ENCODE measurements around the gene PTPRD. TPM values are rescaled to one million over a fixed set of nuclear protein-coding genes. Genes with fewer than 3 reads are reported as not detected.

PTPRD gene
- total RNA-seq, 1 experiment from 2014 or later: 0.02 TPM

GRCh38 chr9:10003047-10003446, 609.8 kb downstream of the PTPRD start (continued):
- TF ChIP-seq REST (IDR thresholded peaks at IDR 0.05; ENCODE audit: low read depth) (no peak), RAD21 (IDR thresholded peaks at IDR 0.05; ENCODE audit: low read depth) (no peak)

- no peak for TF ChIP-seq ZBTB33 (IDR thresholded peaks at IDR 0.05; ENCODE audit: extremely low read depth, insufficient replicate concordance, low read length)
- TF ChIP-seq RAD21 (IDR thresholded peaks at IDR 0.05; ENCODE audit: low read depth): no peak
- TF ChIP-seq CTCF (IDR thresholded peaks at IDR 0.05 in 2 of 3, conservative IDR thresholded peaks at IDR 0.05 in 1 of 3; ENCODE audit: borderline replicate concordance in 1 of 3, insufficient read depth in 1 of 3, low read depth in 2 of 3, low read length in 2 of 3): no peak
- no peak for TF ChIP-seq EGR1 (IDR thresholded peaks at IDR 0.05; ENCODE audit: low read depth)
- TF ChIP-seq POLR2A (IDR thresholded peaks at IDR 0.05; ENCODE audit: borderline replicate concordance, extremely low read depth, insufficient read depth, insufficient read length): no peak
- no peak for TF ChIP-seq REST (IDR thresholded peaks at IDR 0.05; ENCODE audit: low read depth)
- no peak for TF ChIP-seq YY1 (IDR thresholded peaks at IDR 0.05; ENCODE audit: extremely low read depth, insufficient replicate concordance, low read depth, low read length)
- no peak for TF ChIP-seq CEBPB (IDR thresholded peaks at IDR 0.05; ENCODE audit: low read depth)
- no peak for TF ChIP-seq ELF1 (IDR thresholded peaks at IDR 0.05; ENCODE audit: borderline replicate concordance, low read depth)
- H3K36me3 ChIP-seq (ENCODE audit: control insufficient read depth in 1 of 2, insufficient read depth in 2 of 2, low read length in 2 of 2): no peaks in the 10 kb centered on the region
- H3K9ac ChIP-seq (ENCODE audit: low read length): no peak overlapping the region
- H4K20me1 ChIP-seq (ENCODE audit: insufficient read depth): no peaks in the 10 kb centered on the region
- H3K4me2 ChIP-seq (ENCODE audit: low read length): no peak overlapping the region
- CTCF ChIA-PET: no interaction called here
- H3K4me1 ChIP-seq (ENCODE audit: control insufficient read depth in 1 of 2, insufficient read depth in 2 of 2, low read length in 2 of 2): no peaks in the 10 kb centered on the region
- H3K27ac ChIP-seq (ENCODE audit: low read depth, low read length): no peak overlapping the region
- no peaks in the 10 kb centered on the region for H3K79me2 ChIP-seq (ENCODE audit: insufficient read depth, low read length)
- DNase-seq (ENCODE audit: low read depth, low spot score) (no peak), ATAC-seq (no peak)
- intact Hi-C loops (cut with micrococcal nuclease): no loop called here
- BruUV-seq (replicated peaks): no TSS peak
- H3K27me3 ChIP-seq (ENCODE audit: insufficient read depth, low read length): no peaks in the 10 kb centered on the region
- no peak overlapping the region for H3K4me3 ChIP-seq (replicated peaks in 1 of 2; ENCODE audit: low read depth in 1 of 2, low read length in 2 of 2)
- H2AFZ ChIP-seq (ENCODE audit: low read depth, low read length, poor library complexity, severe bottlenecking): no peak overlapping the region
- POLR2A ChIA-PET: no interaction called here
- peaks cover 0 to 15% of the 10 kb centered on the region in 2 experiments; a peak in 3 of 4 replicates for H3K9me3 ChIP-seq (ENCODE audit: control insufficient read depth in 1 of 2, insufficient read depth in 1 of 2, low read depth in 1 of 2, low read length in 2 of 2)
- RAD21 ChIA-PET (ENCODE audit: low non-redundant PET in 1 of 2, low total read pairs in 2 of 2, uncharacterized antibody in 2 of 2, unreplicated experiment in 2 of 2): no interaction called here
- H3K9me2 ChIP-seq (ENCODE audit: insufficient read depth): no peaks in the 10 kb centered on the region
Measured at GRCh38 chr9:10000669-10001068, 612.1 kb downstream of the PTPRD start.
